NCI-H1417 (cell line): ENCODE results near the gene RNF157.
A peak's percentile ranks its signal among the peaks of the same experiment; 100 is the strongest.
"Not testable (repeated sequence)": the region's sequence is repeated elsewhere in the genome, so short reads cannot be mapped to it uniquely, and the experiment has no call there.

Source experiments
- DNase-seq, 3 experiments: peaks; one replicate each; lab custom pipeline; 2025; lab: John Stamatoyannopoulos, UW

The RNF157 gene

DNA sequence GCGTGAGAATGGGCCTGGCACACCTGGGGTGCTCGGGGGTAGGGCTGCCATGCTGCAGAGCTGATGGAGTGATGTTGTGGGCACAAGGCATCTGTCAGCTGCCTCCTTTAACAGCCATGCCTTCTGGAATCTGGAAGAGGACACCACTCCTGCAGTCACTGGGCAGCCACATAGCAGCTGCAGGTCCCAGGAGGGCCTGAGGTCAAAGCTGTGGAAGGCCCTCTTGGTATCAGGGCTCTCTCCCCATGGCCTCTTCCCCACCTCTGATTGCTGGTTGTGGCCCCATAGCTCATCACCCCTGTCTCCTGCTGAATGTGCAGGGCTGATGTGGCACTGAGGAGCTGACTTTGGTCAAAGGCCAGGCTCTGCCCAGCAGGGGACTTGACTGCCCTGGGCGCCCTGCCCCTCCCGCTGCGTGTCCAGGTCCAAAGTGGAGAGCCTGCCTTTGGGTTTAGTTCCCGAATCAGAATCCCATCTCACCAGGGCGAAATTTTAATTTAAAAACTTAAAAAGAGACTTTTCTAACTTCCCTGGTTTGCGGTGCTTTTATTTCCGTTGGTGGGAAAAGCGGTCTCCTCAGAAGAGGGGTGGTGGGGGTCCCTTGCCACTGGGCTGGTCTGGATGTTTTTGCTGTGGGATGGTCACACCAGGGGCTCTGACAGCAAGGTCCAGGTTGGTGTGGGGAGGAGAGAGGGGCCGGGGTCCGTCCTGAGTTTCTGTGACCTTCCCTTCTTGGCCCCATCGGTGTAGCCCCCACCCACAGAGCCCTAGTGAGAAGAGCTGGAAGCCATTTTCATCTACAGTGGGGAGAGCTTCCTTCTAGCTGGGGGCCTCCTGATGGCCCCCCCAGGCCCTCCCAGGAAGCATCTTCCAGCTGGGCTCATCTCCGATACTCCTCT is 30.7 kb upstream of the RNF157 start:
- DNase-seq: no peak

DNA sequence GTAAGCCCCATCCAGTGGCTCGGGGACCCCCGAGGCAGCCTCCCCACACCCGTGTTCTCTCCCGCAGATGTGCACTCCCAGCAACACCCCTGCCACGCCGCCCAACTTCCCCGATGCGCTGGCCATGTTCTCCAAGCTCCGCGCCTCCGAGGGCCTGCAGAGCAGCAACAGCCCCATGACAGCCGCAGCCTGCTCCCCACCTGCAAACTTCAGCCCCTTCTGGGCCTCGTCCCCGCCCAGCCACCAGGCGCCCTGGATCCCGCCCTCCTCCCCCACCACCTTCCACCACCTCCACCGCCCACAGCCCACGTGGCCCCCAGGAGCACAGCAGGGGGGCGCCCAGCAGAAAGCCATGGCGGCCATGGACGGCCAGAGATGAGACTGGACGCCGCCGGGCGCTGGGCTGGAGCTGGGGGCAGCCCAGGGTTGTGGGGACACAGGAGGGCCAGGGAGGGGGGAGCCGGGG is 29.9 kb upstream of the RNF157 start:
- DNase-seq: no peak

DNA sequence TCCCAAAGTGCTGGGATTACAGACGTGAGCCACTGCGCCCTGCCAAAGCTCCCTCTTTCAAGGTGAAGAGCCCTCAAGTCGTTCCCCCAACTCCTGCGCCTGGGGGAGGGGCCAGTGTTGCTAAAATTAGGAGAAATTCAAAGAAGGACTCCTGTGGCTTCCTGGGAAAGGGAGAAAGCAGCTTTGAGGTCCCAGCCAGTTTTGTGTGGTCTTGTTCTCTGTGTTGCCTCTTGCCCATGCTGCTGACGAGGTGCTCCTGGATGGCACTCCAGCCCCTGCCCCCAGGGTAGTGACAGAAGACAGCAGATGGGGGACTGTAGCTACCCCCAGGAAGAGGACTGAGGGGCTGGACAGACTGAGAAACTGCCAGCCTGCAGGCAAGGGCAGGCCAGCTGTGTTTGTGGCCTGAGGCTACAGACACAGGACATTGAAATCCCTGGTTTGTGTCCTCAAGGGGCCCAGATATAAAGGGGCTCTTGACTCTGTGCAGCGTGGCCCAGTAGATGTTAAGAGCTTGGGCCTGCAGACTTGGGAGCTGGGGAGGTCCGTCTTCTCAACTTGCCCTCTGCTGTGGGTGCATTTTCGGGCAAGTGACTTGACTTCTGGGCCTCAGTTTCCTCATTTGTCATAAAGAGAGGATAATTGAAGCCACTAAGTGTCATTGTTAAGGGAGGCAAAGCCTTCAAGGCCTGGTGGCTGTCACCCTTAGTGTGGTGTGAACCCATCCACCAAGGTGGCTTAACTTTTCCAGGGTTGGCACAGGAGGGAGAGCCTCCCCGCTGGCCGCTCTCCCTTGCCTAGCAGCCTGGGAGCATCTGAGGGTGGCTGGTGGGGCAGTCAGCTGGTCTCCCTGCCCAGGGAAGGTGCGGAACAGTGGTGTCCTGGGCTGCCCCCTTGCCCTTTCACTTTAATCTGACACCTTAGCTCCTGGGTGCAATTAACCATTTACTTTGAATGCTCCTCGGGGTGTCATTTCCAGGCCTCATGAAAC is 29.0 kb upstream of the RNF157 start:
- no peak for DNase-seq

DNA sequence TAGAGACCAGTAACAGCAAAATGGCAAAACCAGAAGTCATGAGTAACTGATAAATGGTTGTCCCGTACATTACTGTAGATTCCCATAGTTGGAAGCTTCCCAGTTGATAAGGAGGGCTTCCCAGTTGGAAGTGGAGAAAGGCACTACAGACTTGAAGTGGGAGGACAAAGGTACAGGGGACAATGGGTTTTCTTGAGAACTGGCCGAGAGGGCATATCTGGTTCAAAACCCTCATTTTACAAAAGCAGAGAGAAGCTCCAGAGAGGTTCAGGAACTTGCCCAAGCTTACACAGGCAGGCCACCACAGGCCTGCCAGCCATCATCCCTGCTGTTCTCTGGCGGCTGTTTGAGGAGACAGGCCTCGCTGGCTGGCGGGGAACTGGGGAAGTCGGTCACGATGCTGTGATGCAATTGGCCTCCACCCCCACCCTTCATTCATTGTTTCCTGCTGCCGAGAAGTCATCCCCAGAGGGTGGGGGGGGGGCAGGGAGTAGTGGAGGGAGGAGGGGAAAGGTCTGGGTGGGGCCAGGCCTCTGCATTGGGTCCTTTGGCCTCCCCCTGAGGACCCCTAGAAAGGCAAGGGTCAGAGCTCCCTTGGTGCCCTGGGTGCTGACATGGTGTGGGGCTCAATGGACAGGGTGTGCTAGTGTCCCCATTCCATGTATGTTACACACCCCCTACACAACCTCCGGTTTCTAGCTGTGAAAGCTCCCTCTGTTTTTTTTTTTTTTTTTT is 27.9 kb upstream of the RNF157 start:
- DNase-seq: peak in 1 of 3 experiments; percentile 17

DNA sequence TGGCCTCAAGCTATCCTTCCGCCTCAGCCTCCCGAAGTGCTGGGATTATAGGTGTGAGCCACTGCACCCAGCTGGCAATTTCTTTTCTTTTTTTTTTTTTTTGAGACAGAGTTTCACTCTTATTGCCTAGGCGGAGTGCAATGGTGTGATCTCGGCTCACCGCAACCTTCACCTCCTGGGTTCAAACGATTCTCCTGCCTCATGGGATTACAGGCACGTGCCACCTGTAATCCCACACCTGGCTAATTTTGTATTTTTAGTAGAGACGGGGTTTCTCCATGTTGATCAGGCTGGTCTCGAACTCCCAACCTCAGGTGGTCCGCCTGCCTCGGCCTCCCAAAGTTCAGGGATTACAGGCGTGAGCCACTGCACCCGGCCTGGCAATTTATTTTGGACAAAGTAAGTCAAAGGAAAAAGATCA is 27.3 kb upstream of the RNF157 start:
- DNase-seq: not testable (repeated sequence)

DNA sequence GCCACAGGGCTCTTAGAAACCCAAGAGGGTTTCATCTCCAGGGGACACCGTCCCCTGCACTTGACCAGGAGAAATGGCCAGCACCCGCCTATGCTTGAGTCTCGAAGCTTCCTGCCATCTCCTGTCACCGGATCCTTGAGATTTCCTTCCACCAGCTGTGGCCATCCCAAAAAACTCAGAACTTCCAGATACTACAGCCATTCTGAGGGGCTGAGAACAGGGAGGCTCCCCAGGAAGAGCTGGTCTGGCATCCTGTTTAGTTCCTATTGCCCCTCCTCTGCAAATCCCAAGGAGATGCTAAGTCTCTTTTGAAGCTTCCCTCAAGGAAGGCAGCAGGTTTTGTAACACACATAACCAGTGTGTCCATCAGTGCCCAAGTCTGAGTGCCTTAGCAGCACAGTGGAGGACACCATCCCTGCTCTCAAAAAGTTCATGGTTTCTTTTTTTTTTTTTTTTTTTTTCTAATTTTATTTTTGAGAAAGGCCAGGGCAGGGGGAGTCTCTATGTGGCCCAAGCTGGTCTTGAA is 26.8 kb upstream of the RNF157 start:
- no peak for DNase-seq

DNA sequence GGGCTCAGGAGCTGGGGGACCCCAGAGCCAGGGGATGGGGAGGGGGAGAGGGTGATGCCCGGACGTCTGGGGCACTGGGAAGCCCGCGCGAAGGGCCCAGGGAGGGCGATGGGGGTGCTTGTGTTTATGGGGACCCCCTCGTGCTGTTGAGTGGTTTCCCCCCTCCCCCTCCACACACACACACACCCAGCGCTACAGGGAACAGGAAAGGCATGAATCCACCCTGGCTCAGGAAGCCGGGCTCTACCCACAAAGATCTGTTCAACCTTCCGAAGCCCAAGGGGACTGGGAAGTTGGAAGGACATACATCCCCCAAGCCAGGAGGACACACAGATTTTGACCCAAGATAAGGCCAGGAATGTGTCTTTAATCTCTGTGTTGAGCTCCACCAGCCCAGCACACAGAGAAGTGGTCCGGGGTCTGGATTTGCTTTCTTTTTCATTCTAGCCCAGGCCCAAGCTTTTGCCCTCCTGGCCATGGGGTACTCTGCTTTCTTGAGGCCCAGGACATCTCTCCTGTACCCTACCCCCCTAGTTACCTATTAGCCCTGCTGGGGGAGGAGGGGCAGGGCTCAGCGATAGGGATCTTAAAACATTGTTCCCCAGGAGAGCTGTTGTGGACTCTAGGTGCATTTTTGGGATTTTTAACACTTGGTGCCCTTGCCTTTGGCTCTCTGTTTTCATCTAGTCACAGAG is 26.1 kb upstream of the RNF157 start:
- DNase-seq: peak in 2 of 3 experiments; percentile 29 to 49

DNA sequence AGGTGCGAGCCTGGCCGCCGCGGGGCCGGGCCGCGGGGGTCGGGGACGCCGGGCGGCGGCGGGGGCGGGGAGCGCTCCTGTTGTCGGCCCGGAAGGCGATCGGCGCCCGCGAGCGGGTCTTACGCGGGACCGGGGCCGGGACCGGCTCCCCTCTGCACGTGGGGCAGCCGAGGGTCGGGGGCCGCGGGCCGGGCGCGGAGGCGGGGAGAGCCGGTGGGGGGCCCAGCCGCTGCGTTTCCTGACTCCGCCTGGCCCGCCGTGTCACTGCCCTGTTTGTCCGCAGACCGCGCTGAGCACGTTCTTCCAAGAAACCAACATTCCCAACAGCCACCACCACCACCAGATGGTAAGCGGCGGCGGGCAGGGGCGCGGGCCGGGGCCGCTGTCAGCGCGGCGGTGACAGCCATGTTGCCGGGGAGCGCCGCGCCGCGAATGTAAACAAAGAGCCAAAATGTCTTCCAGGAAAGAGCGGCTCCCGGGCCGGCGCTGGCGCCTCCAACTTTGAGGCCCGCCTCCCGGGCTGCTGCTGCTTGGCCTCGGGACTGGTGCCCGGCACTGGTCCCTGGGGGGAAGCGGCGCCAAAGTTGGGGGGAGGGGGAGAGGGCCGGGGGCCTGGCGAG is 25.4 kb upstream of the RNF157 start:
- peak; percentile 40 to 58 (median 54) for DNase-seq

DNA sequence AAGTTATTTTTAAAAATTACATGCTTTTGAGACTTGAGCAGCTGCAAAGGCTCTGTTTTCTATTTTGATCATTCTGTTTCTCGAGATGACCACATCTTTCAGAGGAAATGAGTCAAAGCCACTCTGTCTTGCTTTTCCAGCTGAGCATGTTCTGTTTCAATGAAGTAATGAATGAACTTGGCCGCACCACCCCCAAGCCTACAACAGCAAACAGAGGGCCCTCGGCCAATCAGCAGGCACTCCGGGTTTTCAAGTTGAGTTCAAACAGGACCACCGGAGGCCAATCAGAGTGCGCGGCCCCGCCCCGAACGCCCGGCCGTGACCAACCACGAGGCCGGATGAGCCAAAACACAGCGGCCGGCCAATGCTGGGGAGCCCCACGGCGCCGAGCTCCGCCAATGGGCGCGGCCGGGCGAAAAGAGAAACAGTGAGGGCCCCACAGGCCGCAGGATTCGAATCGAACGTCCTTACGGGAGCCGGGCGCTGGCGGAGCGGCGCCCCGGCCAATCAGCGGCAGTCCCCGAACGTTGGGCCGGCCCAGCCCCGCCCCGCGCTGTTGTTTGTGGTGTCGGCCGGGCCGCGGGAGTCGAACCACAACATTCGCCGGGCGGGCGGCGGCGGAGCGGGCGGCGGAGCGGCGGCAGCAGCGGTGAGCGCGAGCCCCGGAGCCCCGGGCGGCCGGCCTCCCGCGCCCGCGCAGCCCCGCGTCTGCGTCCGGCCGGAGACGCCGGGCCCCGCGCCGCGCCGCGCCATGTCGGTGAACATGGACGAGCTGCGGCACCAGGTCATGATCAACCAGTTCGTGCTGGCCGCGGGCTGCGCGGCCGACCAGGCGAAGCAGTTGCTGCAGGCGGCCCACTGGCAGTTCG is 24.7 kb upstream of the RNF157 start, which contains the start of gene UBALD2:
Gene UBALD2 (plus strand): TSS at position 594 of the 869 bp plus-strand sequence. CDS start 158 bp downstream, at position 752.
- DNase-seq: peak; percentile 98 to 99 (median 99)

DNA sequence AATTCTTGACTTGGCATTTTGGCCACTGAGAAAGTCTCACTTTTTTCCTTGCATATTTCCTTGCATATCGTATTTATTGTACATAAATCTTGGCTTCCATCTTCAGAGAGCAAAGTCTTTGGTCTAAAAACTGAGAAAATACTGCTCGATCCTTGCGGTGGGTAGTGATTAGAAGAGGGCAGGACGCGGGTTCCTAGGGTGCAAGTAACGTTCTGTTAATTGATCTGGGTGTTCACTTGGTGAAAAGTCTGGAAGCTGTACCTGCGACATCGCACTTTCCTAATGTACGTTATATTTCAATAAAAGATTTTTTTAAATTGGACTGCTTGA is 24.1 kb upstream of the RNF157 start:
- peak in 1 of 3 experiments; percentile 62 for DNase-seq

DNA sequence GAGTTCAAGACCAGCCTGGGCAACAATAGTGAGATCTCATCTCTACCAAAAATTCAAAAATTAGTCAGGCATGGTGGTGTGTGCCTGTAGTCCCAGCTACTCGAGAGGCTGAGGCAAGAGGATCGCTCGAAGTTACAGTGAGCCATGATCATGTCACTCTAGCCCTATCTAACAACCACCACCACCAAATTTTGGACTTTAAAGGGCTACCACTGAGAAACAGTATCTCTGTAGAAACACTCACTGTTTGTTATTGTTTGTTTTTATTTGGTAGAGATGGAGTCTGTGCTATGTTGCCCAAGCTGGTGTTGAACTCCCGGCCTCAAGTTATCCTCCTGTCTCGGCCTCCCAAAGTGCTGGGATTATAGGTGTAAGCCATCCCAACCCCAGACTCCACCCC is 23.6 kb upstream of the RNF157 start:
- DNase-seq: no peak

DNA sequence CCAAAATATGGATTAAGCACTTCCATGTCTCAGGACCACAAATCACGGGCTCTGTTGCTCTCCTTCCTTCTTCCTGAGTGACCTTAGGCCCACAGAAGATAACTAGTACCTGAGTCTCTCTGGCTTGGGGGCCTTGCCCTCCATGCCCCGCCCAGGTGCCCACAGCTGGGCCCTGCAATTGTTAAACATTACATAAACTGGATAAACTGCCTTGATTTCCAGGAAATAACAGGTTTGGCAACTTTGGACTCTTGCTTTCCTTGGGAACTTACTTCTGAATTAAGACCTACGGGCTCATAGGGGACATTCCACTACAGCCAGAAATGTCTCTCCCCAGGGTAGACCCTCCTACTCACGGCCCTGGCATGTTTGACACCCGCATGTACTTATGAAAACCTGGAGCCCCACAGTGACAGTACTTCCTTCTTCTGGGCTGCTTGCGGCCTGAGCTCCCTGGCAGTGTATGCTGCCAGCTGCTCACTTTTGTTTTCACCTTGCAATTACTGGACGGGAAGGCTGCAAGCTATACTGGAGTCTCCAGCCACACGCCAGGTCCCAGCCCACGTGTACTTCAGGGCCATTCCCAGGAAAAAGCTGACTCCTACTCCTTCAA is 22.5 kb upstream of the RNF157 start:
- DNase-seq: peak in 2 of 3 experiments; percentile 23 to 53

DNA sequence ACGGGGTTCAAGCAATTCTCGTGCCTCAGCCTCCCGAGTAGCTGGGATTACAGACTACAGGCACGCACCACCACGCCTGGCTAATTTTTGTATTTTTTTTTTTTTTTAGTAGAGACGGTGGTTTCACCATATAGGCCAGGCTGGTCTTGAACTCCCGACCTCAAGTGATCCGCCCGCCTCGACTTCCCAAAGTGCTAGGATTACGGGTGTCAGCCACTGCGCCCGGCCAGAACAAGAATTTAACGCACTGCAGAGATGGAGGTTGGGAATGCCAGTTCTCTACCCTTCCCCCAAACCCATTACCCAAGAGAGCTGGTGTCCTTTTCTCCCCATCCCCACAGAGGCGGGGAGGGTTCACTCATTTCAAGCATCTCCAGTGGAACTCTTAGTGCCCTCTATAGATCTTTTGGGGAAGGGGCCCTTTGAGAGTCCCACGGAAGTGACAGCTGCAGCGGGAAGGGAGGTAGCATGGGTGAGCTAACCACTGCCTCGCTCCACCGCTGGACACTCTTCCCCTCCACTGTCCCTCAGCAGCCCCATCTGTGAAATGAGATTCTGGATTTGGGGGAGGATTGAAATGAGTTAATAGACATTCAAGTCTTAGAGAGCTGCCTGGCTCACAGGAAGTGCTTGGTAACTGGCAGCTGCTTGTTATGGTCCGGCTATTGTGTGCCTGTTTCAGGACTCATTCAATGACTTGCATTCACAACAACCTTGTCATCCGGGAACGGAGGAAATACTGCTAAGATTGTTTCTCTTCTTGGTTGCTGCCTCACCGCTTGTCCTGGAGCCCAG is 21.3 kb upstream of the RNF157 start:
- peak in 1 of 3 experiments; percentile 10 for DNase-seq

DNA sequence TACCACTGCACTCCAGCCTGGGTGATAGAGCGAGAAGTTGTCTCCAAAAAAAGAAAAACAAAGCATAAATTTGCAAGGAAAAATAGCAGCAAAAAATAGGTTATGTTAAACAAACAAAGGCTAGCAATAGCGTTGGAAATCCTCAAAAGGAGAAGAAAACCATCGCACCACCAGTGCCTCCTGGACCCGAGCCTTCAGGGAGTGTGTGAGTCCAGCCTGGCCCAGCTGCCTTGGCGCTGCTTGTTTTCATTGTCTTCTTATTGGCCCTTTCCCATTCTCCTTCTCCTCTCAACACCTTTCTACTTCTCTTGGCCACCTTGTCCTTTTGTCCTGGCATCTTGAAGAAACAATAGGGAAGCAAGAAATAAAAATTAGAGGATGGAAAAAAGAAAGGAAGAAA is 20.4 kb upstream of the RNF157 start:
- no peak for DNase-seq

DNA sequence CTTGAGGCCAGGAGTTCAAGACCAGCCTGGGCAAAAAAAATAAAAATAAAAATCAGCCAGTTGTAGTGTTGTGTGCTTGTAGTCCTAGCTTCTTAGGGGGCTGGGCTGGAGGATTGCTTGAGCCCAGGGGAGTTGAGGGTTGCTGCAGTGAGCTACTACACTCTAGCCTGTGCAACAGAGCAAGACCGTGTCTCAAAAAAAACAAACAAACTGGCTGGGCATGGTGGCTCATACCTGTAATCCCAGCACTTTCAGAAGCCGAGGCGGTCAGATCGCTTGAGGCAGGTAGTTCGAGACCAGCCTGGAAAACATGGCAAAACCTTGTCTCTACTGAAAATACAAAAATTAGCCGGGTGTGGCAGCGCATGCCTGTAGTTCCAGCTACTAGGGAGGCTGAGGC is 19.9 kb upstream of the RNF157 start:
- peak in 1 of 3 experiments; percentile 9 for DNase-seq

DNA sequence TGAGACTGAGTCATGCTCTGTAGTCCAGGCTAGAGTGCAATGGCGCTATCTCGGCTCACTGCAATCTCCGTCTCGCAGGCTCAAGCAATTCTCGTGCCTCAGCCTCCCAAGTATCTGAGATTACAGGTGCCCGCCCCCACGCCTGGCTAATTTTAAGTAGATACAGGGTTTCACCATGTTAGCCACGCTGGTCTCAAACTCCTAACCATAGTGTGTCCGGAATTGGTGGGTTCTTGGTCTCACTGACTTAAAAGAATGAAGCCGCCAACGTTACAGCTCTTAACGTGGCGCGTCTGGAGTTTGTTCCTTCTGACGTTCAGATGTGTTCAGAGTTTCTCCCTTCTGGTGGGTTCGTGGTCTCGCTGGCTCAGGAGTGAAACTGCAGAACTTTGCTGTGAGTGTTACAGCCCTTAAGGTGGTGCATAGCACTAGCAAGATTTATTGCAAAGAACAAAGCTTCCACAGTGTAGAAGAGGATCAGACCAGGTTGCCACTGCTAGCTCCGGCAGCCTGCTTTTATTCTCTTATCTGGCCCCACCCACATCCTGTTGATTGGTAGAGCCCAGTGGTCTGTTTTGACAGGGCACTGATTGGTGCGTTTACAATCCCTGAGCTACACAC is 16.2 kb upstream of the RNF157 start:
- not testable (repeated sequence) for DNase-seq

DNA sequence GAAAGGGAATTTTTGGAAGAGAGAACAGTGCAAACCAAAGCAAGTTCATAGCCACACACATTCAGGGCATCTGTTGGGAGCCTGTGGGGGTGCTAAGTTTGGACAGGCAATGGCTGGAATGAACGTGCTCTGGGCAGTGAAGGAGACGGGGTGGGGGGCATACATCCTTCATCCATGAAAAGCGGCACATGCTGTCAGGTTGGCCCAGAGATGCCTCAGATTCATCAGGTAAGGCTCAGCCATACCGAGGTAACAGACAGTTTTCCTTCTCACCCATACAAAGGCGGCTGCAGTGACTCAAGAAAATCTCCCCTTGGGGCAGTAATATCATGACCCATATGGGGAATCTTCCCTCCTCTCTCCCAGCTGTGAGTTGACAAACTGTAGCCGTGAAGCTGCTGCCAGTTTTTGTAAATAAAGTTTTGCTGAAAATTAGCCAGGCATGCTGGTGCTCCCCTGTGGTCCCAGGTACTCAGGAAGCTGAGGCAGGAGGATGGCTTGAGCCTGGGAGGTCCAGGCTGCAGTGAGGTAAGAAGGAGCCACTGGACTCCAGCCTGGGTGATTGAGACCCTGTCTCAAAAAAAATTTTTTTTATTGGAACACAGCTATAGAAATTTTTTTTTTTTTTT is 15.6 kb upstream of the RNF157 start:
- no peak for DNase-seq
